ENCODE data around the gene SUN2. TPM values are rescaled to one million over a fixed set of nuclear protein-coding genes. Genes with fewer than 3 reads are reported as not detected.

The SUN2 gene
- total and polyA plus RNA-seq, 9 of the 15 experiments (the other 6 are each of a cell fraction or from before 2014, with no cell fraction given) = 0.11 to 42.6 (median 16.7) TPM

- peak; percentile 66 for TF ChIP-seq CEBPB (tag; IDR thresholded peaks at IDR 0.05)
- TF ChIP-seq ARID3A (IDR thresholded peaks at IDR 0.05; ENCODE audit: borderline replicate concordance, low read depth, low read length) = no peak
- no peak for TF ChIP-seq FOXO4 (CRISPR knock-in tag; IDR thresholded peaks at IDR 0.05)
- TF ChIP-seq CREM (IDR thresholded peaks at IDR 0.05; ENCODE audit: low read depth) = peak; percentile 80
- no peak for TF ChIP-seq DMBX1 (CRISPR knock-in tag; IDR thresholded peaks at IDR 0.05; ENCODE audit: borderline replicate concordance)
- TF ChIP-seq ZNF589 (CRISPR knock-in tag; IDR thresholded peaks at IDR 0.05; ENCODE audit: low read depth) = no peak
- no peak for TF ChIP-seq SMARCB1 (IDR thresholded peaks at IDR 0.05; ENCODE audit: insufficient read length, low read depth)
- TF ChIP-seq, protein P1, sequence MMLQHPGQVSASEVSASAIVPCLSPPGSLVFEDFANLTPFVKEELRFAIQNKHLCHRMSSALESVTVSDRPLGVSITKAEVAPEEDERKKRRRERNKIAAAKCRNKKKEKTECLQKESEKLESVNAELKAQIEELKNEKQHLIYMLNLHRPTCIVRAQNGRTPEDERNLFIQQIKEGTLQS (IDR thresholded peaks at IDR 0.05) = no peak
- TF ChIP-seq, protein P1 (CRISPR knock-in tag; conservative IDR thresholded peaks at IDR 0.05) = no peak
- peak in 1 of 2 experiments; percentile 64; a peak in 1 of 4 replicates for TF ChIP-seq HDAC1 (IDR thresholded peaks at IDR 0.05)
- TF ChIP-seq ZNF785 (CRISPR knock-in tag; IDR thresholded peaks at IDR 0.05) = no peak
- TF ChIP-seq ZBTB8A (IDR thresholded peaks at IDR 0.05; ENCODE audit: partially characterized antibody) = no peak
- TF ChIP-seq EGR1 (conservative IDR thresholded peaks at IDR 0.05) = peak; percentile 73
- TF ChIP-seq, protein P2, sequence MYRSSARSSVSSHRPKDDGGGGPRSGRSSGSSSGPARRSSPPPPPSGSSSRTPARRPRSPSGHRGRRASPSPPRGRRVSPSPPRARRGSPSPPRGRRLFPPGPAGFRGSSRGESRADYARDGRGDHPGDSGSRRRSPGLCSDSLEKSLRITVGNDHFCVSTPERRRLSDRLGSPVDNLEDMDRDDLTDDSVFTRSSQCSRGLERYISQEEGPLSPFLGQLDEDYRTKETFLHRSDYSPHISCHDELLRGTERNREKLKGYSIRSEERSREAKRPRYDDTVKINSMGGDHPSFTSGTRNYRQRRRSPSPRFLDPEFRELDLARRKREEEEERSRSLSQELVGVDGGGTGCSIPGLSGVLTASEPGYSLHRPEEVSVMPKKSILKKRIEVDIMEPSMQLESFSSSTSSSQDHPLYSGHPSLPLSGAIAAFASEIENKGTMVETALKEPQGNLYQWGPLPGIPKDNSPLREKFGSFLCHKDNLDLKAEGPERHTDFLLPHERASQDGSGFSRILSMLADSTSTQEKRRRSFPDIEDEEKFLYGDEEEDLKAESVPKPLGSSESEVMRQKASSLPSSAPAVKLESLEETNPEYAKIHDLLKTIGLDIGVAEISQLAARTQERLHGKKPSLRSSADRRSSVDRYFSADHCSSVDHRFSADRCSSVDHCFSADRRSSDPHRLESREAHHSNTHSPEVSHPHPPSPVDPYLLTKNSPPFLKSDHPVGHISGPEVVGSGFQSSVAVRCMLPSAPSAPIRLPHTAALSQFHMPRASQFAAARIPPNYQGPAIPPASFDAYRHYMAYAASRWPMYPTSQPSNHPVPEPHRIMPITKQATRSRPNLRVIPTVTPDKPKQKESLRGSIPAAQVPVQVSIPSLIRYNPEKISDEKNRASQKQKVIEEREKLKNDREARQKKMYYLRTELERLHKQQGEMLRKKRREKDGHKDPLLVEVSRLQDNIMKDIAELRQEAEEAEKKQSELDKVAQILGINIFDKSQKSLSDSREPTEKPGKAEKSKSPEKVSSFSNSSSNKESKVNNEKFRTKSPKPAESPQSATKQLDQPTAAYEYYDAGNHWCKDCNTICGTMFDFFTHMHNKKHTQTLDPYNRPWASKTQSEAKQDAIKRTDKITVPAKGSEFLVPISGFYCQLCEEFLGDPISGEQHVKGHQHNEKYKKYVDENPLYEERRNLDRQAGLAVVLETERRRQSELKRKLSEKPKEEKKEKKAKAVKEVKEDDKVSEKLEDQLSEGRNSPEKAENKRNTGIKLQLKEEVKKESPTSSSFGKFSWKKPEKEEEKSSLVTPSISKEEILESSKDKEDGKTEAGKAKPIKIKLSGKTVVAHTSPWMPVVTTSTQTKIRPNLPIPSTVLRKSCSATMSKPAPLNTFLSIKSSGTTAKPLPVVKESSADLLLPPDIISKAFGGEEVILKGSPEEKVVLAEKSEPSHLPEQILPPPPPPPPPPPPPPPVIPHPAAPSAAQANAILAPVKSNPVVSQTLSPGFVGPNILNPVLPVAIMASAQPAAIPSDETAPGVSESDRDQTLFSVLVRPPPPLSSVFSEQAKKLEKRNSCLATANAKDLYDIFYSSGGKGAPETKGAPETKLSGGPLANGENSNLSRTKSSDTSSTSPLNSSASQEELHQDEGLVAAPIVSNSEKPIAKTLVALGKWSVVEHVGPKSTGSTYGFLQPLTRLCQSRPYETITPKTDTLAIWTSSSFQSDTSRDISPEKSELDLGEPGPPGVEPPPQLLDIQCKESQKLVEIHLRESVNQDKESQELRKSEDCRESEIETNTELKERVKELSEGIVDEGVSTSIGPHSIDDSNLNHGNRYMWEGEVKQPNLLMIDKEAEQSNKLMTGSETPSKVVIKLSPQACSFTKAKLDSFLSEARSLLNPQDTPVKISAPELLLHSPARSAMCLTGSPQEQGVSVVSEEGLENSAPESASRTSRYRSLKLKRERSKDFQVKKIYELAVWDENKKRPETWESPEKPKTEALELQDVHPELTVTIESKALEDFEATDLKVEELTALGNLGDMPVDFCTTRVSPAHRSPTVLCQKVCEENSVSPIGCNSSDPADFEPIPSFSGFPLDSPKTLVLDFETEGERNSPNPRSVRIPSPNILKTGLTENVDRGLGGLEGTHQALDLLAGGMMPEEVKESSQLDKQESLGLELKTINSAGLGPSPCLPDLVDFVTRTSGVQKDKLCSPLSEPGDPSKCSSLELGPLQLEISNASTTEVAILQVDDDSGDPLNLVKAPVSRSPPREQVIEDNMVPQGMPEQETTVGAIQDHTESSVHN (IDR thresholded peaks at IDR 0.05; ENCODE audit: borderline replicate concordance in 1 of 2, low read depth in 1 of 2) = no peak
- TF ChIP-seq BACH1 (tag; IDR thresholded peaks at IDR 0.05) = no peak
- TF ChIP-seq FUS (optimal IDR thresholded peaks at IDR 0.05; ENCODE audit: low read depth, low read length) = peak; percentile 10
Measured at GRCh38 chr22:38755911-38756532, at the start of gene SUN2 (continued).
